Stimulated activated CD4-positive, alpha-beta T cell treated with anti-CD3 and anti-CD28 coated beads, Interleukin-4, amount 100 ng/mL, for 48 hours (primary cell): ENCODE results near the gene VTI1A.

Source experiments
- DNase-seq, 2 donors: peaks; one replicate each; pipeline ENCODE4 v3.0.0-alpha.2; 2020; ENCODE audit warnings: low read depth in 2 of 2

VTI1A gene

GRCh38 chr10:112834751-112835181, 387.8 kb downstream of the VTI1A start:
- no peak for DNase-seq

- DNase-seq, result no peak
Measured at GRCh38 chr10:112835217-112835715, 388.3 kb downstream of the VTI1A start.

- no peak for DNase-seq
Measured at GRCh38 chr10:112835944-112836451, 389.0 kb downstream of the VTI1A start.

- DNase-seq, result no peak
Measured at GRCh38 chr10:112838784-112839481, 391.9 kb downstream of the VTI1A start.

- no peak for DNase-seq
Measured at GRCh38 chr10:112839928-112840654, 393.1 kb downstream of the VTI1A start.

GRCh38 chr10:112841549-112841948, 394.5 kb downstream of the VTI1A start:
- DNase-seq, result no peak

GRCh38 chr10:112842832-112843360, 395.9 kb downstream of the VTI1A start:
- no peak for DNase-seq

- DNase-seq, result no peak
Measured at GRCh38 chr10:112843623-112844022, 396.6 kb downstream of the VTI1A start.

GRCh38 chr10:112844681-112845544, 397.9 kb downstream of the VTI1A start:
- DNase-seq, result no peak

- DNase-seq, result no peak
Measured at GRCh38 chr10:112847778-112848177, 400.8 kb downstream of the VTI1A start.

GRCh38 chr10:112848228-112848627, 401.2 kb downstream of the VTI1A start:
- no peak for DNase-seq

- no peak for DNase-seq
Measured at GRCh38 chr10:112848868-112849430, 401.9 kb downstream of the VTI1A start.

GRCh38 chr10:112849546-112849945, 402.5 kb downstream of the VTI1A start:
- DNase-seq, result no peak

GRCh38 chr10:112851181-112851580, 404.2 kb downstream of the VTI1A start:
- DNase-seq, result no peak

GRCh38 chr10:112851588-112852211, 404.7 kb downstream of the VTI1A start:
- no peak for DNase-seq

GRCh38 chr10:112852306-112852705, 405.3 kb downstream of the VTI1A start:
- no peak for DNase-seq

- no peak for DNase-seq
Measured at GRCh38 chr10:112855134-112855533, 408.1 kb downstream of the VTI1A start.

- DNase-seq, result no peak
Measured at GRCh38 chr10:112857493-112857892, 410.5 kb downstream of the VTI1A start.

GRCh38 chr10:112858986-112859651, 412.1 kb downstream of the VTI1A start:
- no peak for DNase-seq

- DNase-seq, result no peak
Measured at GRCh38 chr10:112859793-112860192, 412.8 kb downstream of the VTI1A start.
